Tongue (tissue), 1 donor: Measurements from ENCODE around the gene AKNA. TPM values are rescaled to one million over a fixed set of nuclear protein-coding genes. Genes with fewer than 3 reads are reported as not detected.

Source experiments
- total RNA-seq: library from RNA; depleted of rRNA; stranded (reverse); fragments of >200 nt; gene quantifications from one replicate; pipeline ENCODE4 v1.2.3, GENCODE V29; 2014

Gene AKNA
- total RNA-seq, 1 donor from 2014 or later: 9.5 TPM

Other genes with a start within 250 kb of the AKNA start
- gene COL27A1, start 232.4 kb downstream of the AKNA start, total RNA-seq: 21.6 TPM
- gene ORM1, start 64.9 kb downstream of the AKNA start, total RNA-seq: not detected
- gene ORM2, start 58.1 kb downstream of the AKNA start, total RNA-seq: not detected
- gene WHRN, start 117.5 kb upstream of the AKNA start, total RNA-seq: 4.2 TPM
- gene ATP6V1G1, start 199.8 kb upstream of the AKNA start, total RNA-seq: 130 TPM
- 4.6 TPM for gene TMEM268, start 223.3 kb upstream of the AKNA start, total RNA-seq